IPS DF 19.7 (cell line): Measurements from ENCODE around the gene SEL1L3.

Source experiments
- DNase-seq: peaks from one replicate; pipeline ENCODE4 v3.0.0-alpha.2; 2013; ENCODE audit warnings: low read depth, low spot score

Gene SEL1L3

DNA sequence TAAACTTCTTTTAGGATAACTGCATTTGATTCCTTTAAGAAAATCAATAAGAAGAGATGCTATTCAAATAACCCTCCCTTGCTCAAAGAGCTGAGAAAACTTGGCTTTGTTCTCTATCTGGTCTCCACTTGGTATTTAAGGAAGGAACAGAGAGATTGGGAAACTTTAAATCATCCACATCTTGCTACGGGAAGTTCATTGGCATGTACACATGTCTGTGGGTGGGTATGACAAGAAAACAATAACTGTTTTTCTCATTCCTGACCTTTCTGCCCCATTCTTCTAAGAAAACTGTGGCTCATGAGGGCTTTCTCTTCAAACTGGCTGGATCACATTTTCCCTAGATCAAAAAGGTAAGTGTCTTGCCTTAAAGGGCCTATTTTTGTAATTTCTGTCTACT is 6.0 kb downstream of the SEL1L3 start:
- DNase-seq: no peak

DNA sequence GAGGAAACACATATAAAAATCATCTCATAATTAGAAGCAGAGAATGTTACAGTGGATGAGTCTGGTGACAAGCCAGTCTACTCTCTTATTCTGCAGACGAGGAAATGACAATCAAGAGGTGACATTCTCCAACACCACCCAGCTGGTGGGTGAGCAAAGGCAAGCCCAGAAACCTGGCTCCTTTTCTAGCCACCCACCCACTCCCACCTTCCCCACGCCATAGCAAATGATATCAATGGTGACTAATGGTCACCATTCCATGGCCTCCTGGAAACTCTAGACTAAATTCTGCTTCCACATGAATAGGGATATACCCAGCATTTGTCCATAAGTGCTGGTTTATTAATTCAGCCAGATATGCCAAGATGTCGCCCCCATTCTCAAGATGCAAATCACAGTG is 10.7 kb downstream of the SEL1L3 start:
- no peak for DNase-seq

DNA sequence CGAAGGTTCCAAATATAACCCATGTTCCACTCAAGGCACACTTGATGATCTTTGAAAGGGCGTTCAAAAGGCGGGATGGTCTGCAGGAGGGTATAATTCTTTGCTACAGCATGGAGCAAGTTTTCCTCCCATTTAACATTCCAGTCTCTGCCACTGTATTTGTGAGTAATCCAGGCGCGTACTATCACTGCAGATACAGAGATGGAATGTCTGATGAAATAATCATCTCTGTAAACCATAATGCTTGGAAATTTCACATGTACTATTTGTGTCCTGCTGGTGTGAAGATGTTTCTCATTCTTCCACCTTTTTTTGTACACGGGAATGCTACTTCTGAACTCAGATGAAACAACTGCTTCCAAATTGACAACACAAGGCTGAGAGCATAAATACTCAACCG is 15.5 kb downstream of the SEL1L3 start:
- DNase-seq: no peak

DNA sequence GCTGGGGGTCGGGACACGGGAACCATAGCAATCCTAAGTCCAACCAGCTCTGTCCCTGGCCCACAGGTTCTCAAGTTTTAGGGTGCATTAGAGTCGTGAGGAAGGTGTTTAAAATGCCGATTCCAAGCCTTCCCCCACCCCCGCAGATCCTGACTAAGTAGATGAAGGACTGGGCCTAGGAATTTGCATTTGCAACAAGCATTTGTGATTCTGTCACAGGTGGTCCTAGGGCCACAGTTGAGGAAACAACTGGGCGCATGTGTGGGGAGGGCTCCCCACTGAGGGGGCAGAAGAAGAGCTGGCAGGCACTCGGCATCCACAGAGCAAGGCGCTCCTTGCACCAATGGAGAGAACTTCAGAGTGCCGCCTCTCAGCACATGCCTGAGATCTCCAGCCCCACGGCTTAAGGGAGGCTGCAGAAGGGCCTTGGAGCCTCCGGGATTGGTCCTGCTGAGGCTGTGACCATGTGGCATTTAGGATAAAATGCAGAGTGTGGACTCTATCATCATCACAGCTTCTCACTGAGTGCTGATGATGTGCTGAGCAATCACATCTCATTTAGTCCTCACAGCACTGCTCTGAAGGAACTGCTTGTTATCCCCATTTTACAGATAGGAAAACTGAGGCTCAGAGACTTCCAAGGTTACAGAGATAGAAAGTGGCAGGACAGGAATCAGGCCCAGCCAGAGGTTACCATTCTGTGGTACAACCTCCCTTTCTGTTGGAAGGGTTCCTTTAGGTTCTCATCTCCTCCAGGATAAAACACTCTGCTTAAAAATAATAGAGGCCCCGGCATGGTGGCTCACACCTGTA is 16.7 kb downstream of the SEL1L3 start:
- DNase-seq: no peak

DNA sequence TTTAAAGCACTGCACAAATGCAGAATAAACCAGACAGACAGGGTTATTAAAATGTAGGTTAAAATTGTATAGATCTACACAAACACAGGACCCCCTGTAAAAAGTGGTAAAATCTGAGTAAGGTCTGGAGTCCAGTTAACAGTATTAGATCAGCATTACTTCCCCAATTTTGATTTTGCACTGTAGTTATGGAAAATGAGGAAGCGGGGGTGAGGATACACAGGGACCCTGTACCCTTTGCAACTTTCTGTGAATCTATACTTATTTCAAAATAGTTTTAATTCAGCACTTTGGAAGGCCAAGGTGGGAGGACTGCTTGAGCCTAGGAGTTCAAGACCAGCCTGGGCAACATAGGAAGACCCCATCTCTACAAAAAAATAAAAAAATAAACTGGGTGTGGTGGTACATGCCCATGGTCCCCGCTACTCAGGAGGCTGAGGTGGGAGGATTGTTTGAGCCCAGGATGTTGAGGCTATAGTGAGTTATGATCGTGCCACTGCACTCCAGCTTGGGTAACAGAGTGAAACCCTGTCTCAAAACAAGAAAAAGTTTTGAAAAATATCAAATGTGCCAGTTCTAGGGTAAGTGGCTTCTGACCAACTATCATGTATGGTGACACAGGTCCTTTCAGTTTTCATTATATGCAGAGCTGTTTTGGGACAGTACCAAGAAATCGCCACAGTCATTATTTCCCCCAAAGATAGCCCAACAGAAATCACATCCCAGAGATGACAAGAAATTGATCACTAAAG is 17.7 kb downstream of the SEL1L3 start:
- no peak for DNase-seq

DNA sequence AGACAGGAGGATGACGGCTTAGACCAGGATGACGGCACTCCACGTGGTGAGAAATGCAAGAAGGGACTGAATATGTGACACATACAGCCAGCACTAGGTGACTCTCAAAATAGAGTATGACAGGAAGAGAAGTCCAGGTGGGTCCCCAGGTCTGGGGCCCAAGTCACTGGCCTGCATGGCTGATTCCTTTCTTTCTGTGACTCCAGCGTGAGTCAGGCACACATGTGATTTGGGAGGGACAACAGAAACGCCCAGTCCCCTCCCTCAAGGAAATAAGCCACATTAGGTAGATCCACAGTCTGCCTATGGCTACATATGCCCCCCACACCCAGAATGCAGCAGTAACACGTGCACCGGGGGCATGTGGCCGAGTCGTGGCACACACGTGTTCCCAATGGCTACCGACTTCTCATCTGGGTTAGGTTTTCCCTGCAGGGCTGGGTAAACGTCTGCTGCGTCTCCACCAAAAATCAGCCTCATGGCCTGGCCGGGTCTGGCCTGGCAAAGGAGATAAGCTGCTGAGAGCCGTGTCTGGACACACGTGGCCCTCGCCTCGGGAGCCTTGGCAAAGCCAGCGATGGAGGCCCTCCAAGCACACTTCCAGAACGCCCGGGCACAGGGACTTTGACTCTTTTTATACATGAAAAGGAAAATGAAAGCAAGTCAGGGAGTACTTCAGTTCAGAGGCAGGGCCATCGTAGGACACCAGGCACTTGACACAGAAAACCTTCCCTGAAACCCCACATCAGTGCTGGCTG is 19.3 kb downstream of the SEL1L3 start:
- no peak for DNase-seq

DNA sequence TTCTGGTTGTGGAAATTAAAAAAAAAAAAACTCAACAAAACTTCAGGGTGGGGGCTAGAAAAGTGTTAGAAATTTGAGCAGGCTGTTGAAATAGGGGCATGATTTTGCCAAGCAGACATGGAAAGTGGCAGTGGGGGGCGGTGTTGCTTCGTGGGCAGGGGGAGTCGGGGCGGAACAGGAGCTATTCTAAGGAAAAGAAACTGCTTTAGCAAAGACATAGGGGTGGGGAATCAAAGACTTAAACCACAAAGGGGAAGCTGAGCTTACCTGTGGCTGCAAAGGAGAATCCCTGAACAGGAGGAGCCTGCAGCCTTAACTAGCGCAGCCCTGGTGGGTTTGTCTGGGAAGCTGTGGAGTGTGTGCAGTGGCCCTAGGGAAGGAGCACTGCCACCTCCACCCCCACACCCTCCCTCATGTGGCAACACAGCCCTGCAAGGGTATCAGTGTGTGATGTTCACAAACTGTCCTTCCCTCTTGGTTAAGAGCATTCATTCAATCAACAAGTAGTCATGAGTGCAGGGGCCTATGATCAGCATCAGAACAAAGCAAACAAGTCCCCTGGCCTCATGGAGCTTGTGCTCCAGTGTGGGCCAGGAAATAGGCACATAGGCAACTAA is 20.5 kb downstream of the SEL1L3 start:
- DNase-seq: no peak

DNA sequence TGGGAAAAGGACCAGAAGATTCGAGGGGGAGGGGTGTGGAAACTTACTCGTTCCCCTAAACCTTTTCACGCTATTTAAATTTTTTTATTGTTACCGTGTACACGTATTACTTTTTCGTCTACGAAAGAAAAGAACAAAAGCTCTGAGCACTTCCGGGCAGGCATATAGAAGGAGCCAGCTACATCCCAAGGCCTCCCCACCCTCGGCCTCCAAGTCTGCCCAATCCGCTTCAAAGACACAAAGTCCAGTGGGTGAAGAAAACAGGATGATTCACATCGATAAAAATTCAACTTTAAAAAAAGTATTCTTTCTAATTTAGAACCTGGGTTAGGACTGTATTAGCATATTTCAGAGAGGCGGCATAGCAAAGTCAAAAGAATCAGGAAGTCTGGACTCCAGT is 23.1 kb downstream of the SEL1L3 start:
- no peak for DNase-seq

DNA sequence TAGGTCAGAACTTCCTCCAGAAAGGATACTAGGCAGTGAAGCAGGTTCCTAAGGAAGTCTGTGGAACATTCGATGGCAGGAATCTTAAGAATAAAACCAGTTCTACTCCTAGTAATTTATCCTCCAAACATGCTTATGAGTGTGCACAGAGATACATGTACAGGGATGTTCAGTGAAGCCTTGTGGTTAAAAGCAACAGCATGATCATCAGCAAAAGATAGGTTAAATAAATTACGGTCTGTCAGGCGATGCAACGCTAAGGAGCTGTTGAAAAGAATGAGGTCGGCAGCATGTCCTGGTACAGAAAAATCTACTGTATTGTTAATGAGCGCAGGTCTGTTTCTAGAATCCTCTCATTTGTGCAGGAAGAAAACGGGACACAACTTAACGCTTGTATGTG is 23.6 kb downstream of the SEL1L3 start:
- no peak for DNase-seq

DNA sequence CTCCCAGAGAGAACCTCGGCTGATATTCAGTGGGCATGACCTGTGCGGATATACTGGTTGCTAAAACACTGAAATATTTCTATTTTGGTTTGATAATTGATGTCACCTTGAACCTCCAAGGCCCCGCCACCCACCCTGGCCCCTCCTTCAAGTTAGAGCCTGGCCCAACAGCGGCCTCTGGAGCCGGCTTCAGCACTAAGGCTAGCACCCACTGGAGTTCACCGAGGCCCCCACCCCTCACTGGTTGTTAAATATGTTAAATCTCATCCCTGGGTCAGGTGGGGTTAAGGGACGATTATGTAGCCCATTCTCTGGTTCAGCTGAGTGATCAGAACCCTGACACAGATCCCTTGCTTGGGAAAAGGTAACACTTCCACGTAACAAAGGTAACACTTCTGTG is 24.3 kb downstream of the SEL1L3 start:
- no peak for DNase-seq

DNA sequence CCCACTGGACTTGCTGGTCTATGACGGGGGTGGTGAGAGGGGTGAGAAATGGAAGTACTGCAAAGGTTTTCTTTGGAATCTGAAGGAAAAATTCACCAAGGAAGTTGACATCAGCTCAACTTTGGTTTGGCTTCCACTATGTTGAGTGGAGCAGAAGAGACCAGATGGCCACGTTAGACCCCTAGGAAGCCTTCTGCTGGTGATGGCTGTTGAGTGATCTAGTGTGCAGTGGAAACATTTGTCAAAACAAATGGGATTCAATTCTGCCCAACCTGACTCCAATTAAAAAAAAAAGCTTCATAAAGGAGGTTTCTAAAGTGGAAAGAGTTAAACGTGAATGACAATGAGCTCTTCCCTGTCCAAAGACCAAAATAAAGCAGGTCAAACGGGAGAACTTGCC is 25.7 kb downstream of the SEL1L3 start:
- no peak for DNase-seq

DNA sequence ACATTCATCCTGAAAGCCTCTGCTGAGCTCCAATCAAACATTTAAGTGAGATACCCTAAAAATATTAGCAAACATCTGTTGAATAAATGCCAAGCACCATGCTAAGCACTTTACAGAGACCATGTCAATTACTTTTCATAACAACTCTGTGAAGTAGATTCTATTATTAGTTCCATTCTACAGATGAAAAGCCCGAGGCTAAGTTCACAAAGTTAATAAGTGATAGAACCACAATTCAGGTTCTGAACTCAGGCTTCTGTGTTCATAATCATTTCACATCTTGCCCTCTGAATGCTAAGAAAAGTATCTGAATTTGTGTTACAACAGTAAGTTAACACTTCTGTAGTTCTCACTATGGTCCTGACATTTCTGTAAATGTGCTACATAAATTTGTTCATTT is 27.4 kb downstream of the SEL1L3 start:
- DNase-seq: no peak

DNA sequence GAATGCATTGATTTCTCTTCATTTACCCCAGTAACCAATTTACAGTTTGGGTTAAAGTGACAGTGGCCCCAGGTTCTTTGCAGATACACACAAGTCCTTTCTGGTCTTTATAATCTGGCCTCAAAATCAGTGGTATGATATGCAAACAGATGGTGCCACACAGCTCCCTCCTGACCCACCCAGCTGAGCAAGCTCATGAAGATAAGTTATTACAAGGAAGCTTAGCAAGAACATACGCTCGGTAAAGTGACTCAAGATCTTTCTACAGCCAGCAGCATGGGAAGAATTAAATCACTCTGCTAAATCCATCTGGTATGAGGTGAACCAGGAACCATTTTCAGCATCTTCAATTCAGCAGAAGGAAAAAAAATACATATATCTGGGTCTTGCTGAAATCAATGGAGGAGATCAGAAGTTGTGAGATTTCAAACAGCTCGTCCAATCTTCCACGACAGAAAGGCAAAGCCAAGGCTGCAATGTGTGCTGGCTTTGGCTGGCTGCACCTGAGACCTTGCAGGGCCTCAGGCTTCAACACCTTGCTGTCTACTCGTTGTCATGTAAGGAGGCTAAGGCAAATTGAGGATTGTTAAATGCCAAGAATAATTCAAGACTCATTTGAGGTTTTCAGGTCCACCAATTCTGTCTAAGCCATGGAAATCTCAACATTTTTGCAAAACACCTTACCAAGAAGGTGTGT is 28.2 kb downstream of the SEL1L3 start:
- no peak for DNase-seq

DNA sequence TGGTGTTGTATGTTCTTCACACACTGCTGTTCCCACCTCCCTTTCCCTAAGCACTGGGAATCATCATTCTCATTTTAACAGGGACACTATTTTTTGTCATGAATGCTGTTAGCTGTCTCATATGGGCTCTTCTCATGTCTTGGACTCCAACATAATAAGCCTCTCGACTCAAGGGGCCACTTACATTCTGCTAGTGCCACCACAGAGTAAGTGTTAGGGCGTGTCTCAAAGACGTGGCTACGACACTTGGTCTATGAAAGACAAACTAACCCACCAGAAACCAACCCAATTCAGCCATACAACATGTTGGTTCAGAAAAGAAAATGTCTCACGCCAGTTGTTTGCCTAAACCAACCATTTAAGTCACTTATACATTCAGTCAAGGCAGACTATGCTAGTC is 32.2 kb downstream of the SEL1L3 start:
- no peak for DNase-seq

DNA sequence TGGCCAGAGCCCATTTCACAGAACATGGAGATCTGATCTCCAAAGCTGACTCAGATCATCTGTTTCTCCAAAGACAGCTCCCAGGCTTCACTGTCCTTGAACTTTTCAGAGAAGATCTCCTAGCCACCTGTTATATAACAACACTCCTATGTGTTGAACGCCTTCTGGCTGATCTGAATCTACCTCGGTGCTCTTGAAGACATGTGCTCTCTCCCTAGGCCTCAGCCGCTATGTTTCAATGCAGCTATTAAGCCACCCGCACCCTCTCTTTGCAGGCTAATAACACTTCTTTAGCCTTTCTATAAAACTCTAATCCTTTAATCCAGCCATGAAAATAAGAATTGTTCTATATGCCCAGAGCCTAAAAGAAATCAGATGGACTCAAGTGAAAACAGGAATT is 34.9 kb downstream of the SEL1L3 start:
- no peak for DNase-seq

DNA sequence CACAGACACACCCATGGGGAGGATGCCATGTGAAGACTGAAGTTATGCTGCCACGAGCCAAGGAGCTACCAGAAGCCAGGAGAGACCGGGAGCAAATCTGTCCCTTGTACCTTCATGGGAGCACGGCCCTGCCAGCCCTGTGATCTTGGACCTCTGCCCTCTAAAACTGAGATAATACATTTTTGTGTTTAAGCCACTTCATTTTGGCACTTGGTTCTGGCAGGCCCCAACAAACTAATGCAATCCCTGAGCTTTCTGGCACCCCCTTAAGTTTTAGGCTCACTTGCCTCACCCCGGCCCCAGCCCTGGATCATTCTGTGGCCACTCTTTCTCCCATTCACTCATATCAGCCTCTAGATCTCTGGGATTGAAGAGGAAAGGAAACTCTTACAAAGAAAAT is 35.4 kb downstream of the SEL1L3 start:
- no peak for DNase-seq

DNA sequence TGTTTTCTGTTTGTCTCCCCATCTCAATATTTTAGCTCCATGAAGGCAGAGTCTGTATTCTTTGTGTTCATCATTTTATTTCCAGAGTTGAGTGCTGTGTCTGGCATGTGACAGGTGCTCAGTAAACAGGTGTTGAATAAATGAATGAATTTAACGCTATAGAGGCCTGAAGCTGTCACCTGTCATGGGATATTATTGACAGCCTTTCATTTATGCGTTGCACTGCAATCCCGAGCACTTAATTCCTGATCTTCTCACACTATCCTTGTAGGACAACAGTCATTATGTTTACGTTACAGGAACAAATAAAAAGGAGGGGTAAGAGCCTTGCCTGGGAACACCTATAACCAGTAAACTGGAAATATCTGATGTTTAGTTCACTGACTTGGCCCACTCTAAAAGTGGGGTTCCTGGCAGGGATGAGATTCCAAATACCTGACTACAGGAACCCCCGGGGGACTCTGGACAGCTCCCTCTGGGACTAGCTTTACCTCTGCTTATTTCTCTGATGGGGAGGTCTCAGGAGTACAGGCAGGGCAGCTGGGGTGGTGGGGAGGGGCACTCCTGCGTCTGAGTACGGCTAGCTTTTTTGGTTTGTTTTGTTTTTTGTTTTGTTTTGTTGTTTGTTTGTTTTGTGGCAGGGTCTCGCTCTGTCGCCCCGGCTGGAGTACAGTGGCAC is 36.6 kb downstream of the SEL1L3 start:
- no peak for DNase-seq

DNA sequence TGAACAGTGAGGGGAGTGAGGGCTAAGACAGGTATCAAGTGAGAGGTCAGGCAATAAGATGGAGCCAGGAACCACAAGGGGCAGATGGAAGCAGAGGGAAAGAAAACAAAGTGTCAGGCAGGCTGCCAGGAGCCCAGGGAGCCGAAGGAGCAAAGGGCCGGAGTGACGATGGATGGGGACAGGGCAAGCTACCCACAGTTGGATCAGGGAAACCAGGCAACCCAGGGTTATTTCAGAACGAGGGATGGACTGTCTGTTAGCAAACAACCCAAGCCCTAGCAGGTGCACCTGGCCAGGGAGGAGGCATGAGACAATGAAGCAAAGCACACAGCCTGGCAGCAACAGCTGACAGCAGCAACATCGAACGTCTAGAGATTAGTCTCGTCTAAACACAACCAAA is 39.2 kb downstream of the SEL1L3 start:
- no peak for DNase-seq

DNA sequence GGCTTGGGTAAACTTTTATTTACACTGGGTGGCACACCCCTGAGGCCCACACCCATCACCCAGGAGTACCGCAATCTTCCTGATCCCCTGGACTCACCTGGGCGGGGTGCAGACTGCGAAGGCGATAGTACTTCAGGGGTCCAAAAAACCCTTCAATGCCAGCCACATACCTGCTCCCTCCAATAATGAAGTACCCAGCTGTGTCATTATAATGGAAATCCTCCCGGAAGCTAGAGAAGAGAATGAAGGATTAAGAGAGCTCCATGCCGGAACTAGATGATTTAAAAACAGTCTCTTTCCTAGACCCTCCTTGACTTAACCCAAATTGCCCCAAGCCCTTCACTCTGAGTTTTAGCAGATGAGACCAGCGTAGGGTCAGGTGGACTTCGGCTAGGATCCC is 40.9 kb downstream of the SEL1L3 start:
- DNase-seq: no peak

DNA sequence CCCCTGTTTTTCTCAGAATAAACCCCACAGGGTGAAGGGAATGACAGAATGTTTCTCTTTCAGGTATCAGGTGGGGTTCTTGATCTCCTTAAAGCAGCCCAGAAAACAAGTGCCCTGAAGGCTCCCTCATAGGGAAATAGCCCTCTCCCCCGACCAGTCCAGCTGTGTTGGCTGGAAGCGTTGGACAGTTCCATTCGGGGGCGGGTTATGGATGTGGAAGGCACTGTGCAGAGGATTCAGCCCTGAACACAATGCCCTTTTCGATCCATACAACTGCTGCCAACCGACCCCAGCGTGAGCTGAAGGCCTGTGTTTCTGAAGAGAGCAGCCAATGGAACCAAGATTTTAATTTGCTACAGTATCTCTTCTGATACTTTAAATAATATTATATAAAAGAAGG is 41.5 kb downstream of the SEL1L3 start:
- DNase-seq: no peak

DNA sequence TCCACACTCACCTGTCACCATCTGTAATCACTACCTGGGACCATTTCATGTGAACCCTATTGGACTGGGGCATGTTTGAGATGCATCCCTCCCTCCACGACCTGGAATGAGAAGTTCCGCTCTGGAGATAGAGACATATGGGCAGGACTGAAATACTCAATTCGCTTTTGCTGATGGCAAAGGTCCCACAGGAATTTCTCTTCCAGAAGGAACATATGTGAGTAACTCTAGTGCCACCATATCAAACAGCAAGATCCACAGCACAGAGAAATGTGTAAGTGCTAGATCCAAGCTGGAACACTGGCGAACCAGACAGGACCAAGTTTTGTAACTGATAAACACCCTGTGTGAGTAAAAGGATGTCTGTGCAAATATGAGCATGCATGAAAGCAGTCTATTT is 43.9 kb downstream of the SEL1L3 start:
- no peak for DNase-seq
